ENCODE data around the gene PRKCZ.

GRCh38 chr1:2224170-2224584 is 174.0 kb downstream of the PRKCZ start:
- no peak for TF ChIP-seq POLR2AphosphoS5 (IDR thresholded peaks at IDR 0.05)
- TF ChIP-seq POLR2A (IDR thresholded peaks at IDR 0.05), result no peak
- TF ChIP-seq CTCF (IDR thresholded peaks at IDR 0.05), result no peak
